HCT116 (cell line): Measurements from ENCODE around the gene RIT1. TPM values are rescaled to one million over a fixed set of nuclear protein-coding genes. Genes with fewer than 3 reads are reported as not detected.

Experiments
- ATAC-seq: fragments of 200-7000 bp; cut with Tn5 transposase; 2 replicates; pipeline ENCODE4 v1.9.1; 2020; ENCODE audit warnings: mild to moderate bottlenecking, moderate library complexity
- BruUV-seq: library from RNA; stranded (reverse); fragments of 400-500 nt; replicated peaks from 2 replicates; lab custom pipeline; 2021; lab: Mats Ljungman, UMichigan
- CTCF ChIA-PET: fragments of 300-600 bp; sonication (Branson Sonifier 250); formaldehyde crosslinking; loops from one replicate; lab custom pipeline; 2021; ENCODE audit warnings: antibody characterized with exemption; lab: Charles Lee
- POLR2A ChIA-PET: fragments of 300-600, 350-600 bp; sonication (Branson Sonifier 250); formaldehyde crosslinking; loops from one replicate; lab custom pipeline; 2021; ENCODE audit warnings: antibody characterized with exemption; lab: Charles Lee
- RAD21 ChIA-PET, 2 experiments: fragments of 300-600 bp; sonication (Branson Sonifier 250); formaldehyde crosslinking; loops; one replicate each; lab custom pipeline; 2023; ENCODE audit warnings: low total read pairs in 2 of 2; ENCODE audit not compliant: uncharacterized antibody in 2 of 2, unreplicated experiment in 2 of 2, low non-redundant PET in 1 of 2; lab: Charles Lee
- DNase-seq: peaks from one replicate; pipeline ENCODE4 v3.0.0-alpha.2; 2010; ENCODE audit warnings: low read depth, low spot score
- H2AFZ ChIP-seq: fragments of 200-600 bp; shearing (Covaris generic), sonication (generic); 2 replicates; pipeline ENCODE4 v1.6.1; 2017; ENCODE audit warnings: low read depth, mixed run types, mixed read lengths, antibody characterized with exemption, low read length; ENCODE audit not compliant: poor library complexity, severe bottlenecking
- H3K27ac ChIP-seq: 2 replicates; pipeline ENCODE4 v1.5.1; 2012; ENCODE audit warnings: low read depth, low read length
- H3K27me3 ChIP-seq: fragments of 200-600 bp; sonication (generic); 2 replicates; pipeline ENCODE4 v1.6.1; 2016; ENCODE audit warnings: mixed run types, low read length, mixed read lengths; ENCODE audit not compliant: insufficient read depth
- H3K36me3 ChIP-seq, 2 experiments: fragments of 200-500 bp in 1 of 2; fragments of 200-600 bp in 1 of 2; sonication (Bioruptor generic) in 1 of 2; sonication (generic) in 1 of 2; 2 replicates each; pipeline versions ENCODE4 v1.5.1 to v1.6.1; 2014 to 2016; ENCODE audit warnings: low read length in 2 of 2, inconsistent platforms in 1 of 2, mixed read lengths in 1 of 2, mixed run types in 1 of 2; ENCODE audit not compliant: insufficient read depth in 2 of 2, control insufficient read depth in 1 of 2
- H3K4me1 ChIP-seq, 2 experiments: fragments of 200-600 bp in 1 of 2; sonication (generic) in 1 of 2; 2 replicates each; pipeline versions ENCODE4 v1.5.1 to v1.6.1; 2012 to 2017; ENCODE audit warnings: low read length in 2 of 2, inconsistent platforms in 1 of 2, mild to moderate bottlenecking in 1 of 2, mixed read lengths in 1 of 2, mixed run types in 1 of 2, moderate library complexity in 1 of 2; ENCODE audit not compliant: insufficient read depth in 2 of 2, control insufficient read depth in 1 of 2
- H3K4me2 ChIP-seq: fragments of 200-600 bp; sonication (generic); 2 replicates; pipeline ENCODE4 v1.6.1; 2017; ENCODE audit warnings: mixed run types, low read length, mixed read lengths
- H3K4me3 ChIP-seq, 2 experiments: fragments of 200-600 bp in 1 of 2; sonication (generic) in 1 of 2; replicated peaks in 1 of 2; 2 replicates each; pipeline ENCODE4 v1.5.1; 2011 to 2016; ENCODE audit warnings: low read length in 2 of 2, control low read depth in 1 of 2, low read depth in 1 of 2, mild to moderate bottlenecking in 1 of 2, mixed read lengths in 1 of 2, mixed run types in 1 of 2
- H3K79me2 ChIP-seq: fragments of 200-600 bp; sonication (generic); 2 replicates; pipeline ENCODE4 v1.6.1; 2017; ENCODE audit warnings: mild to moderate bottlenecking, mixed run types, low read length, moderate library complexity, mixed read lengths; ENCODE audit not compliant: insufficient read depth
- H3K9ac ChIP-seq: fragments of 200-600 bp; sonication (generic); 2 replicates; pipeline ENCODE4 v1.6.1; 2016; ENCODE audit warnings: low read length, mixed read lengths
- H3K9me2 ChIP-seq: fragments of 200-600 bp; sonication (generic), shearing (Covaris generic); 2 replicates; pipeline ENCODE4 v1.6.1; 2017; ENCODE audit warnings: mixed run types, mild to moderate bottlenecking, moderate library complexity; ENCODE audit not compliant: insufficient read depth
- H3K9me3 ChIP-seq, 2 experiments: fragments of 200-500 bp in 1 of 2; fragments of 200-600 bp in 1 of 2; sonication (Bioruptor generic) in 1 of 2; sonication (generic) in 1 of 2; 2 replicates each; pipeline ENCODE4 v1.6.1; 2014 to 2017; ENCODE audit warnings: low read length in 2 of 2, mixed read lengths in 2 of 2, inconsistent platforms in 1 of 2, low read depth in 1 of 2, mild to moderate bottlenecking in 1 of 2, mixed run types in 1 of 2, moderate library complexity in 1 of 2; ENCODE audit not compliant: control insufficient read depth in 1 of 2, insufficient read depth in 1 of 2
- H4K20me1 ChIP-seq: fragments of 200-600 bp; sonication (generic), shearing (Covaris generic); 2 replicates; pipeline ENCODE4 v1.6.1; 2017; ENCODE audit warnings: mixed run types, mild to moderate bottlenecking, moderate library complexity; ENCODE audit not compliant: insufficient read depth
- ATF3 ChIP-seq: IDR thresholded peaks from 2 replicates; pipeline ENCODE4 v1.6.1; 2012
- CBX3 ChIP-seq: IDR thresholded peaks from 2 replicates; pipeline ENCODE4 v1.6.1; 2012; ENCODE audit warnings: low read depth
- CEBPB ChIP-seq: IDR thresholded peaks from 2 replicates; pipeline ENCODE4 v1.6.1; 2012; ENCODE audit warnings: low read depth
- EGR1 ChIP-seq: IDR thresholded peaks from 2 replicates; pipeline ENCODE4 v1.6.1; 2012; ENCODE audit warnings: low read depth
- ELF1 ChIP-seq: IDR thresholded peaks from 2 replicates; pipeline ENCODE4 v1.6.1; 2012; ENCODE audit warnings: low read depth, borderline replicate concordance
- EZH2 ChIP-seq: fragments of 200-600 bp; sonication (generic); IDR thresholded peaks from 2 replicates; pipeline ENCODE4 v1.6.1; 2017; ENCODE audit warnings: antibody characterized with exemption, mixed run types
- EZH2phosphoT487 ChIP-seq: fragments of 200-600 bp; IDR thresholded peaks from 2 replicates; pipeline ENCODE4 v1.6.1; 2018; ENCODE audit warnings: antibody characterized with exemption, borderline replicate concordance
- FOSL1 ChIP-seq: IDR thresholded peaks from 2 replicates; pipeline ENCODE4 v1.6.1; 2012; ENCODE audit warnings: low read depth
- JUND ChIP-seq: IDR thresholded peaks from 2 replicates; pipeline ENCODE4 v1.6.1; 2012
- MAX ChIP-seq: IDR thresholded peaks from 2 replicates; pipeline ENCODE4 v1.6.1; 2012
- POLR2A ChIP-seq: IDR thresholded peaks from 2 replicates; pipeline ENCODE4 v1.7.0; 2011; ENCODE audit warnings: borderline replicate concordance; ENCODE audit not compliant: insufficient read depth, insufficient read length; ENCODE audit errors: extremely low read depth
- POLR2AphosphoS5 ChIP-seq: IDR thresholded peaks from 2 replicates; pipeline ENCODE4 v1.6.1; 2011; ENCODE audit warnings: mild to moderate bottlenecking, low read depth, low read length, moderate library complexity
- RAD21 ChIP-seq: IDR thresholded peaks from 2 replicates; pipeline ENCODE4 v1.6.1; 2012; ENCODE audit warnings: low read depth, mild to moderate bottlenecking
- REST ChIP-seq: IDR thresholded peaks from 2 replicates; pipeline ENCODE4 v1.6.1; 2012; ENCODE audit warnings: low read depth
- SIN3A ChIP-seq: IDR thresholded peaks from 2 replicates; pipeline ENCODE4 v1.6.1; 2012; ENCODE audit warnings: low read depth
- SP1 ChIP-seq: IDR thresholded peaks from 2 replicates; pipeline ENCODE4 v1.6.1; 2012; ENCODE audit warnings: low read depth
- SRF ChIP-seq: IDR thresholded peaks from 2 replicates; pipeline ENCODE4 v1.6.1; 2012; ENCODE audit warnings: low read depth
- TCF7L2 ChIP-seq: IDR thresholded peaks from 2 replicates; pipeline ENCODE4 v1.7.0; 2011; ENCODE audit warnings: borderline replicate concordance, inconsistent platforms; ENCODE audit not compliant: insufficient read depth, insufficient read length; ENCODE audit errors: extremely low read depth
- YY1 ChIP-seq: IDR thresholded peaks from 2 replicates; pipeline ENCODE4 v1.6.1; 2011; ENCODE audit warnings: low read length, low read depth, moderate library complexity, mild to moderate bottlenecking; ENCODE audit not compliant: insufficient replicate concordance; ENCODE audit errors: extremely low read depth
- ZBTB33 ChIP-seq: IDR thresholded peaks from 2 replicates; pipeline ENCODE4 v1.6.1; 2011; ENCODE audit warnings: mild to moderate bottlenecking, low read length, moderate library complexity; ENCODE audit not compliant: insufficient replicate concordance; ENCODE audit errors: extremely low read depth
- ZFX ChIP-seq: fragments of 450-650 bp; IDR thresholded peaks from 2 replicates; pipeline ENCODE4 v1.6.1; 2017
- ZNF274 ChIP-seq: fragments of 200-500 bp; sonication (Bioruptor generic); IDR thresholded peaks from 2 replicates; pipeline ENCODE4 v1.6.1; 2014; ENCODE audit warnings: mild to moderate bottlenecking, low read depth, low read length, inconsistent platforms
- intact Hi-C: fragments of 100-400 bp; cut with micrococcal nuclease; formaldehyde crosslinking; loops from 2 replicates; pipeline ENCODE4 v1.10.0; 2022
- total RNA-seq: library from RNA; stranded (reverse); gene quantifications from one replicate; pipeline ENCODE4 v1.2.1, GENCODE V29; 2021; ENCODE audit not compliant: unreplicated experiment

Gene RIT1
- total RNA-seq, 1 experiment from 2014 or later: 10.2 TPM

- Histone ChIP-seq H3K36me3 (peaks cover 6 to 11% of the 10 kb centered on the region in 2 experiments; a peak in 3 of 4 replicates), H3K27ac (peak within 1 kb of the TSS; percentile 49), H3K9me3 (no peaks in the 10 kb centered on the region), H3K4me2 (peak within 1 kb of the TSS; percentile 76), H3K79me2 (peaks cover 39% of the 10 kb centered on the region), H3K27me3 (peaks cover 5% of the 10 kb centered on the region; the same call in 1 of the 2 replicates), H3K4me1 (peaks cover 3 to 21% of the 10 kb centered on the region in 2 experiments; a peak in 3 of 4 replicates), H2AFZ (peak within 1 kb of the TSS; percentile 42), H3K4me3 (peak within 1 kb of the TSS; percentile 80 to 99), H3K9ac (peak within 1 kb of the TSS; percentile 78), H3K9me2 (no peaks in the 10 kb centered on the region), H4K20me1 (no peaks in the 10 kb centered on the region)
- ChIA-PET POLR2A (no interaction called here), CTCF (no interaction called here), RAD21 (no interaction called here)
- intact Hi-C loops: no loop called here
- ATAC-seq (peak; percentile 86), DNase-seq (peak; percentile 87)
- TF ChIP-seq EZH2: no peak
- 0 out of 2 replicates have a peak, but pooled peaks have one; percentile 44 for TF ChIP-seq SIN3A
- TF ChIP-seq JUND: no peak
- no peak for TF ChIP-seq REST
- TF ChIP-seq TCF7L2: no peak
- peak; percentile 96 for TF ChIP-seq SP1
- TF ChIP-seq ATF3: no peak
- no peak for TF ChIP-seq EZH2phosphoT487
- peak; percentile 97 for TF ChIP-seq YY1
- no peak for TF ChIP-seq ZBTB33
- TF ChIP-seq CEBPB: no peak
- TF ChIP-seq POLR2AphosphoS5: peak; percentile 94
- no peak for TF ChIP-seq ZFX
- TF ChIP-seq CBX3: peak; percentile 10; the same call in 1 of the 2 replicates
- peak; percentile 89 for TF ChIP-seq MAX
- peak; percentile 82 for TF ChIP-seq POLR2A
- TF ChIP-seq RAD21: no peak
- TF ChIP-seq EGR1: no peak
- TF ChIP-seq SRF: peak; percentile 93
- TF ChIP-seq FOSL1: no peak
- TF ChIP-seq ZNF274: no peak
- no peak for TF ChIP-seq ELF1
- TSS peak; percentile 74 for BruUV-seq
Measured at GRCh38 chr1:155856975-155857930, 53.9 kb downstream of the RIT1 start, which contains the start of gene GON4L. GON4L (minus strand) TSS chr1:155857214; CDS start chr1:155853780, 3,434 bp downstream.
